Muscle of leg (tissue), 11 donors: ENCODE results near the gene POFUT1. TPM values are rescaled to one million over a fixed set of nuclear protein-coding genes. Genes with fewer than 3 reads are reported as not detected.
"Not testable (repeated sequence)": the region's sequence is repeated elsewhere in the genome, so short reads cannot be mapped to it uniquely, and the experiment has no call there.

Experiments used
- DNase-seq: peaks from one replicate; pipeline ENCODE4 v3.0.0; 2013
- H3K27ac ChIP-seq: one replicate; pipeline ENCODE4 v1.5.1; 2013; ENCODE audit warnings: mild to moderate bottlenecking, low read length, control low read depth
- H3K27me3 ChIP-seq: one replicate; pipeline ENCODE4 v1.6.1; 2013; ENCODE audit warnings: low read length; ENCODE audit not compliant: control insufficient read depth, insufficient read depth
- H3K36me3 ChIP-seq: one replicate; pipeline ENCODE4 v1.6.1; 2013; ENCODE audit warnings: low read length; ENCODE audit not compliant: control insufficient read depth, insufficient read depth
- H3K4me1 ChIP-seq: one replicate; pipeline ENCODE4 v1.6.1; 2013; ENCODE audit warnings: low read length; ENCODE audit not compliant: control insufficient read depth, insufficient read depth
- H3K4me3 ChIP-seq: one replicate; pipeline ENCODE4 v1.5.1; 2013; ENCODE audit warnings: low read length, control low read depth
- H3K9me3 ChIP-seq: replicated peaks from 2 replicates; pipeline ENCODE4 v1.6.1; 2013; ENCODE audit warnings: low read depth, low read length; ENCODE audit not compliant: control insufficient read depth
- WGBS: methylation state at CpG from one replicate; pipeline ENCODE4 v1.1.5; 2013; ENCODE audit warnings: missing lambda C conversion rate; ENCODE audit not compliant: insufficient coverage; 5-methylcytosine and 5-hydroxymethylcytosine counted together
- polyA plus RNA-seq, 8 donors: library from polyadenylated mRNA; unstranded; fragments of 120-200 nt; gene quantifications; one replicate each; pipeline versions ENCODE4 v1.2.1 to v1.2.3, GENCODE V29; 2013; ENCODE audit warnings: inconsistent platforms in 1 of 8, low replicate concordance in 1 of 8; ENCODE audit not compliant: insufficient read length in 8 of 8, insufficient read depth in 1 of 8
- total RNA-seq: library from RNA; stranded (reverse); fragments of 120-200 nt; gene quantifications from one replicate; pipeline ENCODE4 v1.2.4, GENCODE V29; 2013

The POFUT1 gene
- total and polyA plus RNA-seq, 9 donors = 23.2 to 39.1 (median 30.8) TPM

DNA sequence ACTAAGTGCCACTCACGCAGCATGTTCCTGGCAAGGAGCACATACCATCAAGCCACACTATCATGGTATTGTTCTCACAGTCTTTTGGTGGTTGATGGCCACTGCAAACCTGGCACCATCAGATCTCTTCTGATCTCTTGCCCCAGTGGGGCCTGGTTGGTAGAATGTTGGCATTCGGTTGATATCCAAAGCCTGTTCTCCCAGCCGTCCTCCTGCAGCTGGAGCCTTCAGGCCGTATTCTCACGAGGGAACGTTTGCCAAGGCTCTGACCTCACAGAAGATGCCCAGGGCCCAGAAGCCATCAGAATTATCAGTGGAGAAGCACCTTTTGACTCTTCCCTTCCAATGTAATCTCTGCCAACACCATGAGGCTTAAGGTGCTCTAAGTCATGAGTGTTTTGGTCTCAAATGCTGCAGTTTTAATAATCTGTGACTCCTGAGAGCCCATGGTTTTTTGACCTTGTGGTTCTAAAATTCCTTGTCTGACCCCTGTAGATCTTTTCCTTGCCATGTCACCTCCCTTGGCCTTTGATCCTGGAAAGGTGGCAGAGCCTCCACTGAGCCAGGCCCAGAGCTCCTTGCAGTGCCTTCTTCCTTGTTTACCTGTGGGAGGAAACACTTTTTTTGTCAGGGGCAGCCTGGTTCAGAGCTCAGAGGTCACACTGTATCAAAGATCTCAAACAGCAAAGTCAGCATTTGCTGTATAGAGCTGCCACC, 27.8 kb downstream of the POFUT1 start:
- no peak for DNase-seq
- H3K4me3 ChIP-seq = no peak overlapping the region
- H3K4me1 ChIP-seq = no peaks in the 10 kb centered on the region
- no peak overlapping the region for H3K27ac ChIP-seq
- H3K36me3 ChIP-seq = peaks cover 57% of the 10 kb centered on the region
- 92% methylated on average over 2 of the region's 6 CpGs for WGBS
- no peaks in the 10 kb centered on the region for H3K9me3 ChIP-seq
- H3K27me3 ChIP-seq = no peaks in the 10 kb centered on the region

GRCh38 chr20:32236048-32236533, 28.4 kb downstream of the POFUT1 start:
- DNase-seq = no peak
- Histone ChIP-seq H3K4me1 (no peaks in the 10 kb centered on the region), H3K36me3 (peaks cover 51% of the 10 kb centered on the region), H3K27ac (no peak overlapping the region), H3K27me3 (no peaks in the 10 kb centered on the region), H3K9me3 (no peaks in the 10 kb centered on the region), H3K4me3 (no peak overlapping the region)
- 53% methylated on average over 2 of the region's 3 CpGs for WGBS

DNA sequence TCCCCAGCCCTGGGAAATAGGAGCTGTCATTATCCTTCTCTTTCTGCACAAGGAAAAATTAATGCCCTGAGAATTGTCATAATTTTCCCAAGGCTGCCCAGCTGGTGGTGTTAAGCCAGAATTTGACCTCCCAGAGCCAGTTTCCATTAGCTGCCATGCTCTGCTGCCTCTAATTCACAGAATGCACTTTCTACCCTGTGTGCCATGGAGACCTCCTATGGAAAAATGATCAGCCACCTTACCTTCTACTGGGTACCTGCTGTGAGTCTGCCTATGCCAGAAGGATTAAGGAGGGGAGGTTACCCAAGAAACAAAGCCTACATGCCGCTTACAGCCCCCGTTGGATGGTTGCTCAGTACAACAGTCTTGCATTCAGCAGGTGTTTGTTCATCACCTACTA, 29.1 kb downstream of the POFUT1 start:
- Histone ChIP-seq H3K27me3 (no peaks in the 10 kb centered on the region), H3K9me3 (no peaks in the 10 kb centered on the region)
- WGBS = 86% methylated on average over 2 of the region's 2 CpGs

GRCh38 chr20:32237419-32237818, 29.7 kb downstream of the POFUT1 start:
- no peaks in the 10 kb centered on the region for H3K4me1 ChIP-seq
- H3K4me3 ChIP-seq = no peak overlapping the region
- no peak for DNase-seq
- peaks cover 41% of the 10 kb centered on the region for H3K36me3 ChIP-seq
- WGBS = 81% methylated on average over 5 of the region's 6 CpGs
- no peaks in the 10 kb centered on the region for H3K9me3 ChIP-seq
- H3K27ac ChIP-seq = no peak overlapping the region
- H3K27me3 ChIP-seq = no peaks in the 10 kb centered on the region

More for the DNA sequence above, 29.1 kb downstream of the POFUT1 start:
- no peak for DNase-seq
- Histone ChIP-seq H3K4me1 (no peaks in the 10 kb centered on the region), H3K4me3 (no peak overlapping the region), H3K36me3 (peaks cover 46% of the 10 kb centered on the region), H3K27ac (no peak overlapping the region)

- Histone ChIP-seq H3K9me3 (no peaks in the 10 kb centered on the region), H3K27me3 (no peaks in the 10 kb centered on the region), H3K4me1 (no peaks in the 10 kb centered on the region), H3K4me3 (no peak overlapping the region), H3K36me3 (peaks cover 28% of the 10 kb centered on the region), H3K27ac (no peak overlapping the region)
- no peak for DNase-seq
- WGBS = 75% methylated on average over 6 of the region's 9 CpGs
Measured at GRCh38 chr20:32238483-32239425, 31.1 kb downstream of the POFUT1 start.

DNA sequence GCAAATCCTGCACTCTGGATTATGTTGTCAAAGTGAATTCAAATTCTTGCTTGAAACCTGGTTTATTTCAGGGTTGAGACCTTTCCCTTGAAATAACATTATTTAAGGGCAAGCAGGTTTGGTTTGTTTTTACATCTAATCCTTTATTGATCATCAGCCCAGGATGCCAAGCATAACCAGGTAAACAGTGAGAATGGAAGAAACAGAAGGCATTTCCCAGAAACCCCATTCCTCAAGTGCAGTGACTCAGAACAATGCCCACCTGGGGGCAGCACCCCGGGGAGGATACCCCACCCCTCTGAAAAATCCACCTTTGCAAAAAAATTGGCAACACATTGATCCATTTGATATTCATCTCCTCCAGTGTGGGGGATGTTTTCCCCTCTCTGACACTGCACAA, 32.5 kb downstream of the POFUT1 start:
- H3K36me3 ChIP-seq = peaks cover 17% of the 10 kb centered on the region
- no CpG with 5 or more reads among the region's 1 CpG for WGBS
- no peaks in the 10 kb centered on the region for H3K27me3 ChIP-seq
- DNase-seq = no peak
- H3K9me3 ChIP-seq = no peaks in the 10 kb centered on the region
- H3K4me1 ChIP-seq = no peaks in the 10 kb centered on the region
- no peak overlapping the region for H3K27ac ChIP-seq
- H3K4me3 ChIP-seq = no peak overlapping the region

DNA sequence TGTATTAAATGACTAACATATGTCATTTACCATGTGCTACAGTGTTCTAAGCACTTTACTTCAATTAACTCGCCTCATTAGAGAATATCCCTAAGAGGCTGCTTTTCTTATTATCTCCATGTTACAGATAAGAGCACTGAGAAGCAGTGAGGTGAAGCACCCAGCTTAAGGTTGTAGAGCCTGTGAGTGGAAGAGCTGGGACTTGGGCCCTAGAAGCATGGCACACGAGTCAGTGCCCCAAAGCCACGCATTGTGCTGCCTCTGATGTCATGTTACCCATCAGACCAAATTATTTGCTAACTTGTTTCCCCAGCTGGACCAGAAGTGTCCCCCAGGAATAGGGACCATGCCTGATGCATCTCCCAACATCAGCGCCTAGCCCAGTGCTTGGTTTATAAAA, 34.1 kb downstream of the POFUT1 start:
- H3K36me3 ChIP-seq = peaks cover 4% of the 10 kb centered on the region

DNA sequence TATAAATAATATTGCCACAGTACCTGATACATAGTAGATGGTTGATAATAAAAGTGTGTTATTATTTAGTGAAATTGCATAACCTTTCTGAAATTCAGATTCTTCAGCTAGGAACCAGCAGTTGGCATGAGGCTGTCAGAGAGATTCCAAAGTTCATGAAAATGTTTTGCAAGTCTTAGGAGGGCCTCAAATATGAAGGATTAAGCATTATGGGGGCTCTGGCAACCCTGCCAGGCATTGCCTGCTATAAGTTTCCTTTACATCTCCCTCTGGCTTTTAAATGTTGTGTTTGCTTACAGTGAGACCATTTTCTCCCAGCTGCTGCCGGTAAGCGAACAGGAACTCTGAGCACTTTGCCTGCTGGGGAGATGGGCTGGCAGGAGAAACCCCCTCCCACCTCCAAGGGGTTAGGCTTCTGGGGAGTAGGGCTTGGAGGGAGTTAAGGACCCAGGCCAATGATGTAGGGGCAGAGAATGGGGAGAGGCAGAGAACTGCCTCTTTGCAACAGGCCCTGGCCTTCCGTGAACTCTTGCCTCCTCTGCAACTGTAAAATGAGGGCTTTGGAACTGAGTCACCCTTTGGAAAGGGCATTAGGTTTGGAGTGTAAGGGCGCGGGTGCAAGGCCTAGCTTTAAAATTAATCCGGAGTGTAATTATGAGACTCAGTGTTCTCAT, 36.6 kb downstream of the POFUT1 start:
- H3K36me3 ChIP-seq = no peaks in the 10 kb centered on the region
- no peaks in the 10 kb centered on the region for H3K4me1 ChIP-seq
- 86% methylated on average over 1 of the region's 6 CpGs for WGBS
- no peak overlapping the region for H3K4me3 ChIP-seq
- no peak for DNase-seq
- H3K9me3 ChIP-seq = no peaks in the 10 kb centered on the region
- H3K27ac ChIP-seq = no peak overlapping the region
- H3K27me3 ChIP-seq = no peaks in the 10 kb centered on the region

More for the DNA sequence above, 34.1 kb downstream of the POFUT1 start:
- no peaks in the 10 kb centered on the region for H3K4me1 ChIP-seq
- no peak for DNase-seq
- no peaks in the 10 kb centered on the region for H3K27me3 ChIP-seq
- H3K27ac ChIP-seq = no peak overlapping the region
- H3K4me3 ChIP-seq = no peak overlapping the region
- 76% methylated on average over 3 of the region's 4 CpGs for WGBS
- no peaks in the 10 kb centered on the region for H3K9me3 ChIP-seq

DNA sequence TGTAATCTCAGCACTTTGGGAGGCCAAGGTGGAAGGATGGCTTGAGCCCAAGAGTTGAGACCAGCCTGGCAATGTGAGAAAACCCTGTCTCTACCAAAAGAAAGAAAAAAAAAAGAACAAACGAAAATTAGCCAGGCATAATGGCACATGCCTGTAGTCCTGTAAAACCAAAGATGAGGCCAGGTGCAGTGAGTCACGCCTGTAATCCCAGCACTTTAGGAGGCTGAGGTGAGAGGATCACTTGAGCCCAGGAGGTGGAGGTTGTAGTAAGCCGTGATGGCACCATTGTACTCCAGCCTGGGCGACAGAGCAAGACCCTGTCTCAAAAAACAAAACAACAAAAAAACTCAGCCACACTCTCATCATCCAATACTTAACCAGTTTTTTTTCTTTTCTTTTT, 37.3 kb downstream of the POFUT1 start:
- 89% methylated on average over 2 of the region's 4 CpGs for WGBS
- Histone ChIP-seq H3K27ac (no peak overlapping the region), H3K4me1 (no peaks in the 10 kb centered on the region), H3K4me3 (no peak overlapping the region), H3K9me3 (no peaks in the 10 kb centered on the region), H3K27me3 (no peaks in the 10 kb centered on the region), H3K36me3 (no peaks in the 10 kb centered on the region)
- no peak for DNase-seq

DNA sequence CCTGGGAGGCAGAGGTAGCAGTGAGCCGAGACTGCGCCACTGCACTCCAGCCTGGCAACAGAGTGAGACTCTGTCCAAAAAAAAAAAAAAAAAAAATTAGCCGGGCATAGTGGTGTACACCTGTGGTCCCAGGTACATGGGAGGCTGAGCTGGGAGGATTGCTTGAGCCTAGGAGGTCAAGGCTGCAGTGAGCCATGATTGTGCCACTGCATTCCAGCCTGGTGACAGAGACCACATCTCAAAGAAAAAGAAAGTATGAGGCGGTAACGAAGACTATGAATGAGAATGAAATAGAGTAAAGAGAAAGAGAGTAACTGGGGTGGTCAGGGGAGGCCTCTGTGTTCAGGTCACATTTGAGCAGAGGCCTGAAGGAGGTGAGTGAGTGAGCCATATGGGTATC, 38.5 kb downstream of the POFUT1 start:
- not testable (repeated sequence) for H3K4me3 ChIP-seq, H3K27ac ChIP-seq, H3K9me3 ChIP-seq, H3K27me3 ChIP-seq, DNase-seq, H3K4me1 ChIP-seq, H3K36me3 ChIP-seq
- WGBS = 82% methylated on average over 4 of the region's 5 CpGs
